NCI-H146 (cell line): ENCODE results near the gene AKAP13.

Experiments
- DNase-seq: peaks from one replicate; lab custom pipeline; 2025; lab: John Stamatoyannopoulos, UW

Gene AKAP13

GRCh38 chr15:85741021-85741421 lies 360.6 kb downstream of the AKAP13 start:
- no peak for DNase-seq

- DNase-seq, result no peak
These were observed 361.3 kb downstream of the AKAP13 start for GRCh38 chr15:85741662-85742061.

- DNase-seq, result no peak
These were observed 361.9 kb downstream of the AKAP13 start for GRCh38 chr15:85742186-85742821.

GRCh38 chr15:85743392-85744055 lies 363.1 kb downstream of the AKAP13 start:
- DNase-seq, result no peak

- DNase-seq, result no peak
These were observed 364.2 kb downstream of the AKAP13 start for GRCh38 chr15:85744579-85744978.

GRCh38 chr15:85745023-85745422 lies 364.6 kb downstream of the AKAP13 start:
- DNase-seq, result no peak

GRCh38 chr15:85745525-85746150 lies 365.2 kb downstream of the AKAP13 start:
- no peak for DNase-seq

- no peak for DNase-seq
These were observed 366.2 kb downstream of the AKAP13 start for GRCh38 chr15:85746641-85747040.

- no peak for DNase-seq
These were observed 367.8 kb downstream of the AKAP13 start for GRCh38 chr15:85748176-85748575.

GRCh38 chr15:85748729-85749128 lies 368.3 kb downstream of the AKAP13 start:
- no peak for DNase-seq

- DNase-seq, result no peak
These were observed 369.1 kb downstream of the AKAP13 start for GRCh38 chr15:85749261-85750151.

GRCh38 chr15:85750319-85751290 lies 370.2 kb downstream of the AKAP13 start:
- no peak for DNase-seq

- no peak for DNase-seq
These were observed 371.1 kb downstream of the AKAP13 start for GRCh38 chr15:85751291-85752123.

GRCh38 chr15:85752124-85752475 lies 371.7 kb downstream of the AKAP13 start:
- no peak for DNase-seq

GRCh38 chr15:85752491-85752961 lies 372.1 kb downstream of the AKAP13 start:
- no peak for DNase-seq

- no peak for DNase-seq
These were observed 372.9 kb downstream of the AKAP13 start for GRCh38 chr15:85753261-85753660.

GRCh38 chr15:85753791-85754452 lies 373.5 kb downstream of the AKAP13 start:
- DNase-seq, result no peak

- no peak for DNase-seq
These were observed 374.6 kb downstream of the AKAP13 start for GRCh38 chr15:85754989-85755388.

GRCh38 chr15:85755471-85755870 lies 375.1 kb downstream of the AKAP13 start:
- DNase-seq, result no peak

GRCh38 chr15:85755942-85756341 lies 375.5 kb downstream of the AKAP13 start:
- DNase-seq, result no peak
